Gastrocnemius medialis (tissue), 4 donors: Measurements from ENCODE around the gene EPHA2. TPM values are rescaled to one million over a fixed set of nuclear protein-coding genes. Genes with fewer than 3 reads are reported as not detected.
A peak's percentile ranks its signal among the peaks of the same experiment; 100 is the strongest.

Experiments used
- ATAC-seq, 2 donors: fragments of 150-250 bp; one replicate each; pipeline ENCODE4 v1.9.1; 2016
- DNase-seq, 2 donors: peaks; one replicate each; pipeline ENCODE4 v3.0.0-alpha.2; 2019
- H3K27ac ChIP-seq, 4 donors: fragments of 200-600 bp; sonication (generic); 1 replicate in 1 of 4; 2 replicates in 3 of 4; pipeline ENCODE4 v1.5.1; 2016 to 2018; ENCODE audit warnings: mild to moderate bottlenecking in 2 of 4, moderate library complexity in 1 of 4
- H3K27me3 ChIP-seq, 3 donors: fragments of 200-600 bp; sonication (generic) in 2 of 3; 1 replicate in 1 of 3; 2 replicates in 2 of 3; pipeline versions ENCODE4 v1.5.1 to v1.6.0; 2016 to 2019; ENCODE audit warnings: mild to moderate bottlenecking in 1 of 3, moderate library complexity in 1 of 3
- H3K36me3 ChIP-seq, 2 donors: fragments of 200-600 bp; sonication (generic) in 1 of 2; one replicate each; pipeline ENCODE4 v1.5.1; 2017 to 2018
- H3K4me1 ChIP-seq, 2 donors: fragments of 200-600 bp; sonication (generic) in 1 of 2; one replicate each; pipeline ENCODE4 v1.5.1; 2016 to 2017; ENCODE audit warnings: mild to moderate bottlenecking in 2 of 2
- H3K4me3 ChIP-seq, 4 donors: fragments of 200-600 bp; sonication (generic) in 3 of 4; 1 replicate in 1 of 4; 2 replicates in 3 of 4; pipeline ENCODE4 v1.5.1; 2016 to 2019; ENCODE audit warnings: mild to moderate bottlenecking in 2 of 4
- H3K9me3 ChIP-seq, 3 donors: fragments of 200-600 bp; sonication (generic) in 2 of 3; 1 replicate in 1 of 3; 2 replicates in 2 of 3; pipeline ENCODE4 v1.5.1; 2016 to 2019
- CTCF ChIP-seq, 5 experiments: fragments of 450-650 bp in 3 of 5; fragments of 200-600 bp in 2 of 5; sonication (generic) in 2 of 5; IDR thresholded peaks in 4 of 5; conservative IDR thresholded peaks in 1 of 5; 1 replicate in 4 of 5; 2 replicates in 1 of 5; pipeline ENCODE4 v1.5.1; 2016 to 2019; ENCODE audit warnings: antibody characterized with exemption in 5 of 5, mild to moderate bottlenecking in 3 of 5, moderate library complexity in 3 of 5
- POLR2A ChIP-seq, 2 donors: fragments of 450-650 bp; IDR thresholded peaks; one replicate each; pipeline ENCODE4 v1.6.1; 2017; ENCODE audit warnings: antibody characterized with exemption in 2 of 2, mild to moderate bottlenecking in 2 of 2, moderate library complexity in 2 of 2
- in situ Hi-C, 4 donors: fragments of 200-750 bp; cut with MboI; loops; one replicate each; pipeline versions ENCODE4 v1.15.0 to v1.8.0; 2017; ENCODE audit warnings: low sequenced_read_pairs in 4 of 4
- intact Hi-C: fragments of 100-400 bp; cut with DNase I; formaldehyde crosslinking; loops from one replicate; pipeline ENCODE4 v1.15.1; 2023; ENCODE audit warnings: low total_unique reads
- total RNA-seq, 4 donors: library from RNA; depleted of rRNA; stranded (reverse); fragments of >200 nt; gene quantifications; one replicate each; pipeline versions ENCODE4 v1.1.0 to v1.2.3, GENCODE V29; 2016

EPHA2 gene
- total RNA-seq, 4 donors from 2014 or later: 1.2 to 6.4 (median 2.9) TPM

GRCh38 chr1:16142383-16142995, 13.4 kb downstream of the EPHA2 start:
- intact Hi-C loops: loop anchor here (5.0 kb wide), 1 partner anchor 50 kb away; no protein-coding TSS in a partner anchor
- in situ Hi-C loops: no loop called here
- DNase-seq: no peak
- H3K36me3 ChIP-seq: no peaks in the 10 kb centered on the region
- H3K27ac ChIP-seq: peak overlapping the region; percentile 24 to 68 (median 54)
- H3K9me3 ChIP-seq: no peaks in the 10 kb centered on the region
- H3K27me3 ChIP-seq: peaks cover 13 to 24% (median 18%) of the 10 kb centered on the region in 3 donors
- ATAC-seq: no peak
- no peak overlapping the region for H3K4me3 ChIP-seq
- TF ChIP-seq POLR2A (IDR thresholded peaks at IDR 0.05) (no peak), CTCF (IDR thresholded peaks at IDR 0.05 in 4 of 5, conservative IDR thresholded peaks at IDR 0.05 in 1 of 5) (no peak)
- peaks cover 26 to 37% of the 10 kb centered on the region in 2 donors for H3K4me1 ChIP-seq

GRCh38 chr1:16141573-16142336, 14.1 kb downstream of the EPHA2 start:
- intact Hi-C loops (loop anchor here (5.0 kb wide), 1 partner anchor 49 kb away; no protein-coding TSS in a partner anchor), in situ Hi-C loops (no loop called here)
- DNase-seq (no peak), ATAC-seq (no peak)
- H3K9me3 ChIP-seq: no peaks in the 10 kb centered on the region
- no peak for TF ChIP-seq CTCF (IDR thresholded peaks at IDR 0.05 in 4 of 5, conservative IDR thresholded peaks at IDR 0.05 in 1 of 5)
- no peak for TF ChIP-seq POLR2A (IDR thresholded peaks at IDR 0.05)
- H3K4me3 ChIP-seq: no peak overlapping the region
- H3K27ac ChIP-seq: peak overlapping the region; percentile 24 to 68 (median 54)
- H3K36me3 ChIP-seq: no peaks in the 10 kb centered on the region
- peaks cover 13 to 23% (median 18%) of the 10 kb centered on the region in 3 donors for H3K27me3 ChIP-seq
- peaks cover 21 to 30% of the 10 kb centered on the region in 2 donors for H3K4me1 ChIP-seq

GRCh38 chr1:16140068-16140596, 15.7 kb downstream of the EPHA2 start:
- H3K4me3 ChIP-seq: no peak overlapping the region
- in situ Hi-C loops (no loop called here), intact Hi-C loops (loop anchor here (5.0 kb wide), 1 partner anchor 48 kb away; no protein-coding TSS in a partner anchor)
- no peaks in the 10 kb centered on the region for H3K9me3 ChIP-seq
- ATAC-seq (no peak), DNase-seq (no peak)
- no peak for TF ChIP-seq POLR2A (IDR thresholded peaks at IDR 0.05)
- no peak for TF ChIP-seq CTCF (IDR thresholded peaks at IDR 0.05 in 4 of 5, conservative IDR thresholded peaks at IDR 0.05 in 1 of 5)
- peaks cover 2 to 7% (median 5%) of the 10 kb centered on the region in 3 donors for H3K27me3 ChIP-seq
- peaks cover 6 to 14% of the 10 kb centered on the region in 2 donors for H3K4me1 ChIP-seq
- no peaks in the 10 kb centered on the region for H3K36me3 ChIP-seq
- peak overlapping the region in 2 of 4 donors; percentile 54 to 68 for H3K27ac ChIP-seq

GRCh38 chr1:16139473-16139962, 16.4 kb downstream of the EPHA2 start:
- peak overlapping the region in 3 of 4 donors; percentile 27 to 54 (median 45) for H3K27ac ChIP-seq
- intact Hi-C loops: no loop called here
- no peak for ATAC-seq
- H3K4me1 ChIP-seq: peaks cover 4 to 9% of the 10 kb centered on the region in 2 donors
- no peak for DNase-seq
- H3K36me3 ChIP-seq: no peaks in the 10 kb centered on the region
- H3K4me3 ChIP-seq: no peak overlapping the region
- peaks cover 0 to under 1% (median 0%) of the 10 kb centered on the region in 3 donors for H3K27me3 ChIP-seq
- H3K9me3 ChIP-seq: no peaks in the 10 kb centered on the region
- TF ChIP-seq CTCF (IDR thresholded peaks at IDR 0.05 in 4 of 5, conservative IDR thresholded peaks at IDR 0.05 in 1 of 5) (no peak), POLR2A (IDR thresholded peaks at IDR 0.05) (no peak)
- in situ Hi-C loops: no loop called here
